Iris pigment epithelial cell (primary cell): ENCODE data around the gene CD151.

Experiments used
- DNase-seq: peaks from one replicate; pipeline ENCODE4 v3.0.0-alpha.2; 2011; ENCODE audit warnings: low read depth

Gene CD151

DNA sequence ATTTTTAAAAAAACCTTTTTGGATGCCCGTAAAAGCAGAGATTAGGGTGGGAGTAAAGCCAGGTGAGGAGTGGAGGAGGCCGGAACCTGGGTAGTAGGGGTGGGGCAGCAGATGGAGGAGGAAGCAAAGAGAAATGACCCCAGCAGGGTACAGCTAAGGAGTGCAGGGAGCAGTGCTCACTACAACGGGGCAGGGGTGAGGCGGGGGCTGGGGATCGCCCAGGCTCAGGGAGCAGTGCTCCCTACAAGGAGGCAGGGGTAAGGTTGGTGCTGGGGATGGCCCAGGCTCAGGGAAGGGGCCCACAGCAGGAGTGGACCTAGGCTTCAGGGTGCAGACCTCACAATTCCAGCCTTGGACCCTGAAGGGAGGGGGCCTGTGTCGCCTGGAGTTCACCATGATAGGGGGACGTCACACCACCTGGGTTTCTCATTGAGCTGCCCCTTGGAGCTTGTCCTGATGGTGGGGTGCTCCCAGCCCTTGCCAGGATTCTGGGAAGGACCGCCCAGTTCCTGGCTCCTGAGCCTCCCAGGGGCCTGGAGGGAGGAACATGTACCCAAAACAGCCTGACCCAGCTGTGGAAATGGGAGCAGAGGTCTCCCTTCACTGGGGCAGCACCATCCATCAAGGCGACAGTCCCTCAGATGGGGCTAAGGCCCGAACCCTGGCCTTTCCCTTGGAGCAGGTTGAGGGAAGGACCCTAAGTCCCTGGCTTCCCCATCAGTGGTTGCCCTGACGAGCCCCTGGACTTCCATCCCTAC, 16.9 kb upstream of the CD151 start:
- DNase-seq: no peak

- DNase-seq: no peak
These were observed 16.3 kb upstream of the CD151 start for GRCh38 chr11:816433-816779.

DNA sequence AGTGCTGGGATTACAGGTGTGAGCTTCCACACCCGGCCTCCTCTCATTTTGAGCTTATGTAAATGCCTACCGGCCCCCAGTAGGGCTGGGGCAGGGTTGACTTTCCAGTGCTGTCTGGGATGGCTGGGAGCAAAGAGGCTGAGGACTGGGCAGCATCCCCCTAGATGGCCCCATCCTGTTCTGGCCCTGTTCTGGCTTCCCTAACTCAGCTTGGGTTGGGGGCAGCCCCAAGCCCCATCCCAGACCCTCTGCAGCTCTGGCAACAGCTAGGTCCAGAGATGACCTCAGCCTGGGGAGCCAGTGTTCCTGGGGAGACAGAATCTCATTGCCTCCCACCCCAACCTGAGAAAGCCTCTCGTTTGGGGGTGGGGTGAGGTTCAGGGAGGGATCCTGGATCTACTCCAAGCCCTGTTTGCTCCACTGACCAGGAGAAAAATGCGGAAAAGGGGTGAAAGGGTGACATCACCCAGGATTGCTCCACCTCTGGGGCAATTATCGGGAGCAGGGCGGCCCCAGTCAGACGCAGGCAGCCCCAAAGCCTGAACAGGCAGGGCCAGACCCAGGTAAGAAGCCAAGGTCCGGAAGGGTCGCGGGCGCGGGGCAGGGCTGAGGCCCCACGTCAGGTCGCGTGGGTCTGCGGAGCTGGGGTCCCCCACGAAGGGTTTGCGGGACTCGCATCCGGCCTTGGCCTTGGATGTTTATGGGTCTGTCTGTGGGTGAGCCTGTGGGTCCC, 14.2 kb upstream of the CD151 start, which contains the start of gene PNPLA2:
TSS of gene PNPLA2 (plus strand) at position 519 of the 733 bp plus-strand sequence. CDS start 805 bp downstream, outside the sequence.
- DNase-seq: no peak

DNA sequence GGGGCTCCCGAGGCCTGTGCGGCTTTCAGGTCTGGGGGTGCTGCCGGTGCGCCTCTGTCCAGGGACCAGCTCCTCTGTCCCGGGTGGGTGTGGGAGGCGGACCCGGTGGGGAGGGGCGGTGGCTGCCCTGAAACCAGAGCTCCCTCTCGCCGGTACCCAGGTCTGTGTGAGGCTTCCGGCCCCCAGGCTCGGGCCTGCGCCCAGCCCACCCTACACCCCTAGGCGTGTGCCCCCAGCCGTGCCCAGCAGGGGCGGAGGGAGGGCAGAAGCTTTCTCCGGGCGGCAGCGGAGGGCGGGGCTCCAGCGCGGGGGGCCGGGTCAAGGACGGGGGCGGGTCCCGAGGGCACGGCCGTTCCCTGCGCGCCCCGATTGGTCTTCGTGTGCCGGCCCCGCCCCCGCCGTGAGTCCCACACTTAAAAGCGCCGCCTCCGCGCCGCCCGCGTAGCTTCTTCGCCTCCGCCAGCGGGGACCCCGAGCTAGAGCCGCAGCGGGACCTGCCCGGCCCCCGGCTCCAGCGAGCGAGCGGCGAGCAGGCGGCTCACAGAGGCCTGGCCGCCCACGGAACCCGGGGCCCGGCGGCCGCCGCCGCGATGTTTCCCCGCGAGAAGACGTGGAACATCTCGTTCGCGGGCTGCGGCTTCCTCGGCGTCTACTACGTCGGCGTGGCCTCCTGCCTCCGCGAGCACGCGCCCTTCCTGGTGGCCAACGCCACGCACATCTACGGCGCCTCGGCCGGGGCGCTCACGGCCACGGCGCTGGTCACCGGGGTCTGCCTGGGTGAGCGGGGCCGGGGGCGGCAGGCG, 13.4 kb upstream of the CD151 start:
- DNase-seq: peak; percentile 81

DNA sequence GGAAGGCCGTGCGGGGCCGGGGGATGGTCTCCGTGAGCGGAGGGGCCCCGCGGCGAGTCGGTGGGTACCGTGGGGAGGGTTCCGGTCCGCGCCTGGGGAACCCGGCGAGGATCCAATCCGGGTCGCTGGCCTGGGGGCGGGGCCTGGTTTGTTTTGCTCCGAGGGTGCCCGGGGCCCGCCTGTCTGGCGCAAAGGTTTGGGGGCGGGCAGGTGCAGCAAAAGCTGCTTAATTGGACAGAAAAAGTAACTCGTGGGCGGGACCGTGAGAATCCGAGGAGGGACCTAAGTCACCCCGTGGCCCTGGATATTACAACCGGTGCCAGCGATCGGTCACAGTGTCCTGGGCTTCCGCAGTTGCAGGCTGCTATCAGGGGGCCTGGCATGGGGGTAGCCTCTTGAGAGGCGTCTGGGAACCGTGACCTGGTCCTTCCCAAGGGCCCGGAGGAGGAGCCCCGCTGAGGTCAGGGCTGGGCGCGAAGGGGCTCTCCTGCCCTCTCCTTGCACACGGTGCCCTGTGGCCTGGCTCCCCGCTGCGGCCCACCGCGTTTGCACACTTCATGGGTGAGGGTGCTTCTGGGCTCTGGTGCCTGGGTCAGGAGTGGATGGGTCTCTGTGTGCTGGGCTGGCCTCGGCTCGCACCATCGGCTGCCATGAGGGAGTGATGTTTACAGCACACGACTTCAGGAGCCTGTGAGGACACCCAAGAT, 12.7 kb upstream of the CD151 start:
- peak; percentile 65 for DNase-seq

- DNase-seq: no peak
These were observed 11.9 kb upstream of the CD151 start for GRCh38 chr11:820655-821511.

GRCh38 chr11:821512-822371, 11.0 kb upstream of the CD151 start:
- no peak for DNase-seq

- no peak for DNase-seq
These were observed 9.1 kb upstream of the CD151 start for GRCh38 chr11:823441-824291.

- no peak for DNase-seq
These were observed 8.4 kb upstream of the CD151 start for GRCh38 chr11:824292-824880.

DNA sequence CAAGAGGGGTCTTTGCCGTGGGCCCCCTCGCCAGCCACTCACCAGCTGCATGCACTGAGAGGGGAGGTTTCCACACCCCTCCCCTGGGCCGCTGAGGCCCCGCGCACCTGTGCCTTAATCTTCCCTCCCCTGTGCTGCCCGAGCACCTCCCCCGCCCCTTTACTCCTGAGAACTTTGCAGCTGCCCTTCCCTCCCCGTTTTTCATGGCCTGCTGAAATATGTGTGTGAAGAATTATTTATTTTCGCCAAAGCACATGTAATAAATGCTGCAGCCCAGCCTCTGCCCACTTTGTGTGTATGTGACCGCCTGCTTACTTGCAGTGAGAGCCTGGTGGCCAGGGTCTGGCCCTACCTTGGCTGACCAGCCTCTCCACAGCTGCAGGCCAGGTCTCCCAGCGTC, 7.8 kb upstream of the CD151 start:
- DNase-seq: no peak

DNA sequence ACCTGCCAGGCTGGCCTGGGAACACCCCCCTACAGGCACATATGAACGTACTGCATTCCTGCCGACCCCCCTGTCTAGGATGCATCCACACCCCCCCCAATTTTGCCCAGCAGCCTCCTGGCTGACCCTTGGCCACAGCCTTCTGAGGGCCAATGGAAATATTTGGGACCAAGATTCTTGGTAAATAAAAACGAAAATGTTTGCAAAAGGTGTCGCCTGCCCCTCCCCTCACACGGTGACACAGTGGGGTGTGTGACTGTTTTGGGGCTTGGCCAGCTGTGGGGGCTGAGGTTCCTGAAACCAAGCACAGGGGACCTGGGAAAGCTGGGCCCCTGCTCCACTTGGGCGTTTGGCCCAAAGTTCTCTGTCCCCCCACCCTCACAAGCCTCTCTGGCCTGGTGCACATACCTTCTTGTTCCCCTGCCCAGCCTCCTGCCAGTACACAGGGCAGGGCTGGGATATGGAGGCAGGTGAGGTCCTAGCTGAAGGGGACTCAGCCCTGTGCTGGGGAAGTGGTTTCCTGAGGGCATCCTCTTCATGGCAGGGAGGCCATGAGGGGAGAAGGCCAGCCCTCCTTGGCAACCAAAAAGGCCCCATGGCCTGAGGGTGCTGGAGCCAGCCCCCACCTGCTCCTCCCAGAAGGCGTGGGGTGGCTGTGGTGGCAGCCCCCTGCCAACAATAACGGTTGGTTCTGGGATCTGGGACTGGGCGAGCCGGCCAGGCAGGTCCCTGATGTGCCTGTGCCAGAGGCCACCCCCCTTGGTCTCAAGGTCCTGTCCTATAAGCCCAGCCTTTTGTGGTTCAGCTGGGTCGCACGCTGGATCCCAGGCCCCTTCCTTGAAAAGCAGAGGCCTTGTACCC, 7.2 kb upstream of the CD151 start:
- DNase-seq: no peak

- no peak for DNase-seq
These were observed 6.5 kb upstream of the CD151 start for GRCh38 chr11:826227-826621.

- DNase-seq: no peak
These were observed 6.0 kb upstream of the CD151 start for GRCh38 chr11:826836-827145.

GRCh38 chr11:827146-827896, 5.4 kb upstream of the CD151 start:
- no peak for DNase-seq

DNA sequence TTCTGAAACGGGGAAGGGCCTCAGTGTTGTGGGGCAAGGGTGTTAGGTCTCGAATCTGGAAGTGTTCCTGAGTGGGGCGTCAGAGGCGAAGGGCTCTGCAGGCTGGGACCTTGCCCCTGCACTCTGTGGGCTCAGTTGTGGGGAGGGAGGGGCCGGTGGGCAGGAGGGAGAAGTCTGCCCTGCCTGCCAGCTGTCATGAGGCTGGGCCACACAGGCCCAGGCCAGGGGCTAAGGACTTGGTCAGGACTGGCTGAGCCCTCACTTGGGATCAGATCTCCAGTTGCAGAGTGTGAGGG, 4.9 kb upstream of the CD151 start, which contains the start of gene CRACR2B:
TSS of gene CRACR2B (plus strand) at position 23 of the 296 bp plus-strand sequence. CDS start 689 bp downstream, outside the sequence.
- DNase-seq: no peak

GRCh38 chr11:828506-829175, 4.1 kb upstream of the CD151 start:
- DNase-seq: no peak
